ENCODE measurements around the gene DAGLA.

DNA sequence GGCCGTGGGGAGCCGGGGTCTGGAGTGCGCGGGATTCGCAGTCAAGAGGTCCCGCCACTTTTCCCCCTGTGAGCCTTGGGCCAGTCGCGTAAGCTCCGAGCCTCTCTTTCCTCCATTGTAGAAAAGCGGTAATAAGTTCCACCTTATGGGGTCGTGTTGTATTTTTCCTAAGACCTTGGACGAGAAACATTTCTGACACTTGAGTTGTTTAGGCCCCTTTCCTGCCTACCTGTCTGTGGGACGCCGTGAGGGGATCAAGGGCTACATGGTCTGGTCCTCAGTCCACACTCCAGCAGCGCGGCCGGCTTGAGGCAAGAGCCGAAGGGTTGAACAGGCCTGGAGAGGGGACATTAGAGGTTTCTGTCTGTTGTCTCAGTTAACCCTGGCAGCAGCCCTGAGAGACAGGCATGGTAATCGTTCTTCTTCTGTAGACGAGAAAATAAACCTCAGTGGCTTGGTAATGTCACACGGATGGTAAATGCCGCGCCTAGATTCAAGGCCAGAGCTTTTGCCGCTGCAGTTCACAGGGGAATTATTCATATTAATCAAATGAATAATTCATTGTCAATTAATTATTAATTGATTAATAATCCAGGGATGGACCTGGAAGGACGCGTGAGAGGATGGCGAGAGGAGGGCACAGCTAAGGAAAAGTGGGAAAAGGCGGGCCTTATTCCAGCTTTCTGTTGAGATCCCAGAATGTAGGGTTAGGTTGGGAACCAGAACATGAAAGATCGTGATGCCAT is 113.1 kb downstream of the DAGLA start:
- TF ChIP-seq EP300 (IDR thresholded peaks at IDR 0.05) (no peak), CTCF (IDR thresholded peaks at IDR 0.05) (no peak), POLR2AphosphoS5 (IDR thresholded peaks at IDR 0.05) (no peak), POLR2A (IDR thresholded peaks at IDR 0.05; ENCODE audit: low read depth) (no peak)
